ENCODE data around the gene CATSPER1.

The CATSPER1 gene

GRCh38 chr11:66068154-66068821 is 42.0 kb upstream of the CATSPER1 start:
- H3K4me2 ChIP-seq (ENCODE audit: low read depth, low read length): peak overlapping the region; percentile 71; the same call in 1 of the 2 replicates
- H3K9me2 ChIP-seq (replicated peaks; ENCODE audit: insufficient read depth, low read length): no peaks in the 10 kb centered on the region
- H4K20me1 ChIP-seq (ENCODE audit: insufficient read depth, low read length): peaks cover 18% of the 10 kb centered on the region
- peak overlapping the region; percentile 95 for H3K27ac ChIP-seq (ENCODE audit: low read length)
- H3K79me2 ChIP-seq (ENCODE audit: low read length): peaks cover 67% of the 10 kb centered on the region
- H3F3A ChIP-seq (ENCODE audit: insufficient read depth, low read length): peaks cover 72% of the 10 kb centered on the region
- H3K36me3 ChIP-seq (replicated peaks; ENCODE audit: insufficient read depth, low read length): peaks cover 6% of the 10 kb centered on the region; the same call in 1 of the 2 replicates
- H3K4me3 ChIP-seq (ENCODE audit: low read length): no peak overlapping the region
- TF ChIP-seq EZH2phosphoT487 (IDR thresholded peaks at IDR 0.05; ENCODE audit: low read length): no peak
- TF ChIP-seq, protein P1, sequence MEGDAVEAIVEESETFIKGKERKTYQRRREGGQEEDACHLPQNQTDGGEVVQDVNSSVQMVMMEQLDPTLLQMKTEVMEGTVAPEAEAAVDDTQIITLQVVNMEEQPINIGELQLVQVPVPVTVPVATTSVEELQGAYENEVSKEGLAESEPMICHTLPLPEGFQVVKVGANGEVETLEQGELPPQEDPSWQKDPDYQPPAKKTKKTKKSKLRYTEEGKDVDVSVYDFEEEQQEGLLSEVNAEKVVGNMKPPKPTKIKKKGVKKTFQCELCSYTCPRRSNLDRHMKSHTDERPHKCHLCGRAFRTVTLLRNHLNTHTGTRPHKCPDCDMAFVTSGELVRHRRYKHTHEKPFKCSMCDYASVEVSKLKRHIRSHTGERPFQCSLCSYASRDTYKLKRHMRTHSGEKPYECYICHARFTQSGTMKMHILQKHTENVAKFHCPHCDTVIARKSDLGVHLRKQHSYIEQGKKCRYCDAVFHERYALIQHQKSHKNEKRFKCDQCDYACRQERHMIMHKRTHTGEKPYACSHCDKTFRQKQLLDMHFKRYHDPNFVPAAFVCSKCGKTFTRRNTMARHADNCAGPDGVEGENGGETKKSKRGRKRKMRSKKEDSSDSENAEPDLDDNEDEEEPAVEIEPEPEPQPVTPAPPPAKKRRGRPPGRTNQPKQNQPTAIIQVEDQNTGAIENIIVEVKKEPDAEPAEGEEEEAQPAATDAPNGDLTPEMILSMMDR (IDR thresholded peaks at IDR 0.05; ENCODE audit: low read length): peak; percentile 95
- TF ChIP-seq EZH2 (optimal IDR thresholded peaks at IDR 0.05; ENCODE audit: low read depth, low read length): no peak
- H2AFZ ChIP-seq (ENCODE audit: low read length): no peak overlapping the region
- H3K9me3 ChIP-seq (replicated peaks; ENCODE audit: insufficient read depth, low read length): no peaks in the 10 kb centered on the region
- peak overlapping the region; percentile 58; the same call in 1 of the 2 replicates for H3K9ac ChIP-seq (ENCODE audit: low read length)
- peaks cover 59% of the 10 kb centered on the region for H3K4me1 ChIP-seq (ENCODE audit: low read length)
- peak; percentile 68 for DNase-seq
- no peaks in the 10 kb centered on the region for H3K27me3 ChIP-seq (replicated peaks; ENCODE audit: insufficient read depth, low read length)

GRCh38 chr11:66067640-66068039 is 41.4 kb upstream of the CATSPER1 start:
- Histone ChIP-seq H3K4me3 (ENCODE audit: low read length) (no peak overlapping the region), H2AFZ (ENCODE audit: low read length) (no peak overlapping the region), H3K27me3 (replicated peaks; ENCODE audit: insufficient read depth, low read length) (no peaks in the 10 kb centered on the region), H4K20me1 (ENCODE audit: insufficient read depth, low read length) (peaks cover 22% of the 10 kb centered on the region), H3K9me2 (replicated peaks; ENCODE audit: insufficient read depth, low read length) (no peaks in the 10 kb centered on the region), H3K4me2 (ENCODE audit: low read depth, low read length) (peak overlapping the region; percentile 71; the same call in 1 of the 2 replicates), H3K4me1 (ENCODE audit: low read length) (peaks cover 66% of the 10 kb centered on the region), H3K9ac (ENCODE audit: low read length) (no peak overlapping the region), H3K9me3 (replicated peaks; ENCODE audit: insufficient read depth, low read length) (no peaks in the 10 kb centered on the region), H3K79me2 (ENCODE audit: low read length) (peaks cover 67% of the 10 kb centered on the region), H3K27ac (ENCODE audit: low read length) (peak overlapping the region; percentile 95; the same call in 1 of the 2 replicates), H3K36me3 (replicated peaks; ENCODE audit: insufficient read depth, low read length) (peaks cover 7% of the 10 kb centered on the region; the same call in 1 of the 2 replicates), H3F3A (ENCODE audit: insufficient read depth, low read length) (peaks cover 78% of the 10 kb centered on the region)
- TF ChIP-seq EZH2 (optimal IDR thresholded peaks at IDR 0.05; ENCODE audit: low read depth, low read length) (no peak), EZH2phosphoT487 (IDR thresholded peaks at IDR 0.05; ENCODE audit: low read length) (no peak)
- TF ChIP-seq, protein P1 (IDR thresholded peaks at IDR 0.05; ENCODE audit: low read length): no peak
- DNase-seq: no peak

GRCh38 chr11:66066751-66067150 is 40.5 kb upstream of the CATSPER1 start:
- H3K4me3 ChIP-seq (ENCODE audit: low read length): no peak overlapping the region
- peaks cover 68% of the 10 kb centered on the region for H3K4me1 ChIP-seq (ENCODE audit: low read length)
- peaks cover 87% of the 10 kb centered on the region for H3F3A ChIP-seq (ENCODE audit: insufficient read depth, low read length)
- H3K4me2 ChIP-seq (ENCODE audit: low read depth, low read length): peak overlapping the region; percentile 4; the same call in 1 of the 2 replicates
- H3K36me3 ChIP-seq (replicated peaks; ENCODE audit: insufficient read depth, low read length): peaks cover 9% of the 10 kb centered on the region
- no peaks in the 10 kb centered on the region for H3K9me2 ChIP-seq (replicated peaks; ENCODE audit: insufficient read depth, low read length)
- TF ChIP-seq, protein P1 (IDR thresholded peaks at IDR 0.05; ENCODE audit: low read length): no peak
- no peak for TF ChIP-seq EZH2 (optimal IDR thresholded peaks at IDR 0.05; ENCODE audit: low read depth, low read length)
- no peak for TF ChIP-seq EZH2phosphoT487 (IDR thresholded peaks at IDR 0.05; ENCODE audit: low read length)
- H3K27ac ChIP-seq (ENCODE audit: low read length): peak overlapping the region; percentile 95; the same call in 1 of the 2 replicates
- H3K9ac ChIP-seq (ENCODE audit: low read length): peak overlapping the region; percentile 12; the same call in 1 of the 2 replicates
- peak; percentile 82 for DNase-seq
- no peak overlapping the region for H2AFZ ChIP-seq (ENCODE audit: low read length)
- peaks cover 66% of the 10 kb centered on the region for H3K79me2 ChIP-seq (ENCODE audit: low read length)
- peaks cover 22% of the 10 kb centered on the region for H4K20me1 ChIP-seq (ENCODE audit: insufficient read depth, low read length)
- no peaks in the 10 kb centered on the region for H3K9me3 ChIP-seq (replicated peaks; ENCODE audit: insufficient read depth, low read length)
- no peaks in the 10 kb centered on the region for H3K27me3 ChIP-seq (replicated peaks; ENCODE audit: insufficient read depth, low read length)
